Mesendoderm (in vitro differentiated cells): ENCODE measurements around the gene CACNB4.

Experiments
- DNase-seq: peaks from one replicate; pipeline ENCODE4 v3.0.0; 2013
- H2AK5ac ChIP-seq: 2 replicates; pipeline ENCODE4 v1.6.1; 2013; ENCODE audit warnings: low read length, inconsistent platforms
- H2BK120ac ChIP-seq: 2 replicates; pipeline ENCODE4 v1.6.1; 2013; ENCODE audit warnings: low read depth, mild to moderate bottlenecking, low read length, moderate library complexity, mixed read lengths
- H2BK15ac ChIP-seq: replicated peaks from 2 replicates; pipeline ENCODE4 v1.6.1; 2013; ENCODE audit warnings: low read depth, mild to moderate bottlenecking, moderate library complexity
- H2BK5ac ChIP-seq: 2 replicates; pipeline ENCODE4 v1.6.1; 2013; ENCODE audit warnings: low read length, inconsistent platforms
- H3K18ac ChIP-seq: 2 replicates; pipeline ENCODE4 v1.6.1; 2013; ENCODE audit warnings: mild to moderate bottlenecking, low read length, mixed read lengths
- H3K23ac ChIP-seq: one replicate; pipeline ENCODE4 v1.6.1; 2013; ENCODE audit warnings: low read length
- H3K27ac ChIP-seq: 2 replicates; pipeline ENCODE4 v1.5.1; 2013; ENCODE audit warnings: low read depth, mild to moderate bottlenecking, inconsistent platforms, low read length, moderate library complexity
- H3K27me3 ChIP-seq: 2 replicates; pipeline ENCODE4 v1.6.1; 2013; ENCODE audit warnings: low read length, control low read depth, mild to moderate bottlenecking, inconsistent platforms; ENCODE audit not compliant: insufficient read depth, poor library complexity
- H3K36me3 ChIP-seq: 2 replicates; pipeline ENCODE4 v1.6.1; 2013; ENCODE audit warnings: low read length, inconsistent platforms; ENCODE audit not compliant: control insufficient read depth, insufficient read depth
- H3K4ac ChIP-seq: one replicate; pipeline ENCODE4 v1.6.1; 2013; ENCODE audit warnings: low read depth, mild to moderate bottlenecking, low read length, moderate library complexity
- H3K4me1 ChIP-seq: 2 replicates; pipeline ENCODE4 v1.6.1; 2013; ENCODE audit warnings: low read depth, low read length, inconsistent platforms; ENCODE audit not compliant: control insufficient read depth
- H3K4me2 ChIP-seq: 2 replicates; pipeline ENCODE4 v1.6.1; 2013; ENCODE audit warnings: low read length
- H3K4me3 ChIP-seq: 2 replicates; pipeline ENCODE4 v1.5.1; 2013; ENCODE audit warnings: mild to moderate bottlenecking, low read length
- H3K56ac ChIP-seq: one replicate; pipeline ENCODE4 v1.6.1; 2013; ENCODE audit warnings: low read length
- H3K79me1 ChIP-seq: 2 replicates; pipeline ENCODE4 v1.6.1; 2013; ENCODE audit warnings: low read length, inconsistent platforms
- H3K79me2 ChIP-seq: 2 replicates; pipeline ENCODE4 v1.6.1; 2013; ENCODE audit warnings: mild to moderate bottlenecking, low read length; ENCODE audit not compliant: control insufficient read depth, insufficient read depth
- H3K9ac ChIP-seq: 2 replicates; pipeline ENCODE4 v1.6.1; 2013; ENCODE audit warnings: low read length, inconsistent platforms
- H4K5ac ChIP-seq: one replicate; pipeline ENCODE4 v1.6.1; 2013; ENCODE audit warnings: low read length
- H4K8ac ChIP-seq: one replicate; pipeline ENCODE4 v1.6.1; 2013; ENCODE audit warnings: low read depth, mild to moderate bottlenecking, control low read depth, low read length, moderate library complexity
- WGBS: extraction: QIAGEN DNeasy Blood & Tissue Kit; methylation state at CpG from one replicate; pipeline ENCODE4 v1.1.7; 2013; ENCODE audit warnings: low lambda C conversion rate, missing lambda C conversion rate; ENCODE audit not compliant: insufficient coverage; ENCODE audit errors: extremely low coverage; 5-methylcytosine and 5-hydroxymethylcytosine counted together

Gene CACNB4

GRCh38 chr2:151975460-151976414, 123.1 kb downstream of the CACNB4 start:
- Histone ChIP-seq H3K4me3 (no peak overlapping the region), H3K27ac (no peak overlapping the region), H3K27me3 (no peaks in the 10 kb centered on the region), H3K56ac (no peak overlapping the region), H4K8ac (no peak overlapping the region), H2BK120ac (no peak overlapping the region), H3K23ac (no peak overlapping the region), H2BK5ac (no peak overlapping the region), H3K18ac (no peak overlapping the region), H3K4ac (no peak overlapping the region), H3K4me1 (no peaks in the 10 kb centered on the region), H3K4me2 (no peak overlapping the region), H3K79me1 (no peaks in the 10 kb centered on the region), H2BK15ac (no peak overlapping the region), H3K9ac (no peak overlapping the region), H3K79me2 (no peaks in the 10 kb centered on the region), H4K5ac (no peak overlapping the region), H3K36me3 (no peaks in the 10 kb centered on the region), H2AK5ac (no peak overlapping the region)
- WGBS, result no CpG with 5 or more reads among the region's 15 CpGs
- no peak for DNase-seq

DNA sequence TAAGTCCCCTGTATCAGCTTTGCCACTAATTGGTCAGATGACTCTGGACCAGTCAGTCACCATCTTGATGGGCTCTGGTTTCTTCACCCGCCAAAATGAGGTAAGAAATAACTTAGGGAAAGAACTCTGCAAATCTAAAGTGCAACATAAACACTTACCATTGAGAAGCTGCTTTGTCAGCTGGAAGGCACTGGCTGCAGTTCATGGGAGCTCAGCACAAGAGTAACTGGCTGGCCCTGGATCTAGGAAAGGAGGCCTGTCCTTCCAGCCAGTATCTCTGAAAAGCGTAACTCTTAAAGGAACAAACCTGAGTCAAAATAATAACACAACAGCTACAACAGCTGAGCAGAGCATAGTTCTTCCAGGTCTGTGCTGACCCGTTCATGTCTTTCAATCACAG, 123.9 kb downstream of the CACNB4 start:
- no peak overlapping the region for H3K23ac ChIP-seq
- H3K9ac ChIP-seq, result no peak overlapping the region
- H2AK5ac ChIP-seq, result no peak overlapping the region
- H3K4me3 ChIP-seq, result no peak overlapping the region
- no peak overlapping the region for H3K56ac ChIP-seq
- H3K36me3 ChIP-seq, result no peaks in the 10 kb centered on the region
- no peak overlapping the region for H3K4me2 ChIP-seq
- no peak overlapping the region for H4K5ac ChIP-seq
- no peak overlapping the region for H2BK5ac ChIP-seq
- no peaks in the 10 kb centered on the region for H3K4me1 ChIP-seq
- no peak overlapping the region for H2BK120ac ChIP-seq
- H3K27ac ChIP-seq, result no peak overlapping the region
- no peak overlapping the region for H3K18ac ChIP-seq
- H4K8ac ChIP-seq, result no peak overlapping the region
- H3K4ac ChIP-seq, result no peak overlapping the region
- no peak for DNase-seq
- no peaks in the 10 kb centered on the region for H3K79me2 ChIP-seq
- no CpG with 5 or more reads among the region's 3 CpGs for WGBS
- H3K79me1 ChIP-seq, result no peaks in the 10 kb centered on the region
- H3K27me3 ChIP-seq, result no peaks in the 10 kb centered on the region
- no peak overlapping the region for H2BK15ac ChIP-seq

DNA sequence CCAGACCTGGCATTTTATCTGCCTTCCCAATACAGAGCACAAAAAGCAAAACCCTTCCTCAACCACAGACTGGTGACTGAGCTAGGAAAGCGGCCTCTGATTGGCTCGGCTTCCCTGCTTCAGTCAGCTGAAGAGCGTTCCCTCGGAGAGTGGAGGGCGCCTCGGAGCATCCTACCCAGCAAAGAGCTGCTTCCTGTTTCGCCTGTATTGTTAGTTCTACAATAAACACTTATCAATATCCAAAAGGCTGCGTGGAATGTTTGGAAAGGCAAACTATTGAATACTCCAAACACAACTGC, 125.0 kb downstream of the CACNB4 start:
- H3K27me3 ChIP-seq, result no peaks in the 10 kb centered on the region
- no peak overlapping the region for H3K9ac ChIP-seq
- H3K4ac ChIP-seq, result no peak overlapping the region
- H3K23ac ChIP-seq, result no peak overlapping the region
- no peak overlapping the region for H4K5ac ChIP-seq
- no peaks in the 10 kb centered on the region for H3K79me2 ChIP-seq
- H2BK5ac ChIP-seq, result no peak overlapping the region
- H2BK120ac ChIP-seq, result no peak overlapping the region
- no peak overlapping the region for H3K4me3 ChIP-seq
- no peaks in the 10 kb centered on the region for H3K79me1 ChIP-seq
- DNase-seq, result peak; percentile 70
- H3K4me2 ChIP-seq, result no peak overlapping the region
- no CpG with 5 or more reads among the region's 8 CpGs for WGBS
- H3K56ac ChIP-seq, result no peak overlapping the region
- H3K36me3 ChIP-seq, result no peaks in the 10 kb centered on the region
- H2AK5ac ChIP-seq, result no peak overlapping the region
- H2BK15ac ChIP-seq, result no peak overlapping the region
- H3K18ac ChIP-seq, result no peak overlapping the region
- H4K8ac ChIP-seq, result no peak overlapping the region
- no peak overlapping the region for H3K27ac ChIP-seq
- no peaks in the 10 kb centered on the region for H3K4me1 ChIP-seq

GRCh38 chr2:151973013-151973900, 125.6 kb downstream of the CACNB4 start:
- Histone ChIP-seq H4K5ac (no peak overlapping the region), H3K23ac (no peak overlapping the region), H3K4ac (no peak overlapping the region), H3K36me3 (no peaks in the 10 kb centered on the region), H3K4me1 (no peaks in the 10 kb centered on the region), H3K9ac (no peak overlapping the region), H3K4me3 (no peak overlapping the region), H2AK5ac (no peak overlapping the region), H3K79me2 (no peaks in the 10 kb centered on the region), H2BK120ac (no peak overlapping the region), H2BK5ac (no peak overlapping the region), H2BK15ac (no peak overlapping the region), H3K79me1 (no peaks in the 10 kb centered on the region), H3K4me2 (no peak overlapping the region), H3K56ac (no peak overlapping the region), H3K27me3 (no peaks in the 10 kb centered on the region), H3K27ac (no peak overlapping the region), H4K8ac (no peak overlapping the region), H3K18ac (no peak overlapping the region)
- WGBS, result no CpG with 5 or more reads among the region's 8 CpGs
- DNase-seq, result no peak

- Histone ChIP-seq H4K5ac (no peak overlapping the region), H2BK5ac (no peak overlapping the region), H3K9ac (no peak overlapping the region), H3K56ac (no peak overlapping the region), H3K23ac (no peak overlapping the region), H3K18ac (no peak overlapping the region), H3K27ac (no peak overlapping the region), H3K36me3 (no peaks in the 10 kb centered on the region), H3K27me3 (no peaks in the 10 kb centered on the region), H3K4me2 (no peak overlapping the region), H3K79me1 (no peaks in the 10 kb centered on the region), H3K4ac (no peak overlapping the region), H2AK5ac (no peak overlapping the region), H2BK120ac (no peak overlapping the region), H3K4me3 (no peak overlapping the region), H3K79me2 (no peaks in the 10 kb centered on the region), H2BK15ac (no peak overlapping the region), H4K8ac (no peak overlapping the region), H3K4me1 (no peaks in the 10 kb centered on the region)
- no peak for DNase-seq
- no CpG with 5 or more reads among the region's 8 CpGs for WGBS
Observed at GRCh38 chr2:151972241-151973012, 126.4 kb downstream of the CACNB4 start.
